H9 (cell line): Measurements from ENCODE around the gene MAGEA11. TPM values are rescaled to one million over a fixed set of nuclear protein-coding genes. Genes with fewer than 3 reads are reported as not detected.
"Not testable (repeated sequence)": the region's sequence is repeated elsewhere in the genome, so short reads cannot be mapped to it uniquely, and the experiment has no call there.

Experiments used
- DNase-seq: peaks from one replicate; pipeline ENCODE4 v3.0.0-alpha.2; 2017
- H2AFZ ChIP-seq: one replicate; pipeline ENCODE4 v1.6.1; 2013; ENCODE audit warnings: mild to moderate bottlenecking, low read length, control low read depth, moderate library complexity
- H2AK5ac ChIP-seq: 2 replicates; pipeline ENCODE4 v1.6.1; 2013; ENCODE audit warnings: low read length, control low read depth, mixed read lengths; ENCODE audit not compliant: insufficient read length
- H2BK120ac ChIP-seq: one replicate; pipeline ENCODE4 v1.6.1; 2013; ENCODE audit warnings: low read depth, mild to moderate bottlenecking, low read length, control low read depth, inconsistent platforms; ENCODE audit not compliant: poor library complexity, severe bottlenecking
- H2BK12ac ChIP-seq: 2 replicates; pipeline ENCODE4 v1.6.1; 2013; ENCODE audit warnings: low read length, control low read depth, mixed read lengths, low read depth; ENCODE audit not compliant: insufficient read length
- H2BK15ac ChIP-seq: 2 replicates; pipeline ENCODE4 v1.6.1; 2013; ENCODE audit warnings: low read depth, low read length, control low read depth
- H2BK20ac ChIP-seq: one replicate; pipeline ENCODE4 v1.6.1; 2013; ENCODE audit warnings: low read depth, mild to moderate bottlenecking, low read length, control low read depth, inconsistent platforms; ENCODE audit not compliant: poor library complexity, severe bottlenecking
- H2BK5ac ChIP-seq: 2 replicates; pipeline ENCODE4 v1.6.1; 2013; ENCODE audit warnings: low read length, control low read depth, mixed read lengths; ENCODE audit not compliant: insufficient read length
- H3K14ac ChIP-seq: 2 replicates; pipeline ENCODE4 v1.6.1; 2013; ENCODE audit warnings: low read length, control low read depth; ENCODE audit not compliant: insufficient read depth
- H3K18ac ChIP-seq: 2 replicates; pipeline ENCODE4 v1.6.1; 2013; ENCODE audit warnings: low read depth, mild to moderate bottlenecking, mixed read lengths, low read length, control low read depth; ENCODE audit not compliant: insufficient read length
- H3K23ac ChIP-seq: 2 replicates; pipeline ENCODE4 v1.6.1; 2013; ENCODE audit warnings: low read length, control low read depth, mixed read lengths, low read depth; ENCODE audit not compliant: insufficient read length
- H3K23me2 ChIP-seq: 2 replicates; pipeline ENCODE4 v1.6.1; 2013; ENCODE audit warnings: low read depth, mild to moderate bottlenecking, mixed read lengths, low read length, control low read depth; ENCODE audit not compliant: insufficient read length, poor library complexity, severe bottlenecking
- H3K27ac ChIP-seq: 2 replicates; pipeline ENCODE4 v1.5.1; 2013; ENCODE audit warnings: low read length, control low read depth, mixed read lengths, low read depth; ENCODE audit not compliant: insufficient read length
- H3K27me3 ChIP-seq: 2 replicates; pipeline ENCODE4 v1.6.1; 2013; ENCODE audit warnings: low read length, control low read depth, inconsistent platforms; ENCODE audit not compliant: insufficient read depth
- H3K4ac ChIP-seq: 2 replicates; pipeline ENCODE4 v1.6.1; 2013; ENCODE audit warnings: low read depth, mild to moderate bottlenecking, control low read depth, inconsistent platforms, low read length, moderate library complexity
- H3K4me1 ChIP-seq: 2 replicates; pipeline ENCODE4 v1.6.1; 2013; ENCODE audit warnings: low read length, control low read depth, inconsistent platforms; ENCODE audit not compliant: insufficient read depth
- H3K4me2 ChIP-seq: 2 replicates; pipeline ENCODE4 v1.6.1; 2013; ENCODE audit warnings: low read length, control low read depth, mixed read lengths; ENCODE audit not compliant: insufficient read length, insufficient read depth
- H3K56ac ChIP-seq: 2 replicates; pipeline ENCODE4 v1.6.1; 2013; ENCODE audit warnings: low read depth, mild to moderate bottlenecking, mixed read lengths, low read length, control low read depth; ENCODE audit not compliant: insufficient read length
- H3K79me1 ChIP-seq: 2 replicates; pipeline ENCODE4 v1.6.1; 2013; ENCODE audit warnings: low read depth, mild to moderate bottlenecking, moderate library complexity, low read length, control low read depth, inconsistent platforms; ENCODE audit not compliant: insufficient read depth, poor library complexity, severe bottlenecking
- H3K79me2 ChIP-seq: 2 replicates; pipeline ENCODE4 v1.6.1; 2013; ENCODE audit warnings: low read length, control low read depth, inconsistent platforms; ENCODE audit not compliant: insufficient read depth
- H3K9ac ChIP-seq: 2 replicates; pipeline ENCODE4 v1.6.1; 2013; ENCODE audit warnings: low read length, control low read depth, mixed read lengths; ENCODE audit not compliant: insufficient read length; ENCODE audit errors: extremely low read depth
- H3K9me3 ChIP-seq: one replicate; pipeline ENCODE4 v1.6.1; 2013; ENCODE audit warnings: low read depth, low read length, inconsistent platforms; ENCODE audit not compliant: control insufficient read depth
- H3T11ph ChIP-seq: one replicate; pipeline ENCODE4 v1.6.1; 2013; ENCODE audit warnings: mild to moderate bottlenecking, low read length, control low read depth, inconsistent platforms
- H4K20me1 ChIP-seq: one replicate; pipeline ENCODE4 v1.6.1; 2013; ENCODE audit not compliant: control insufficient read depth, insufficient read length, insufficient read depth
- H4K5ac ChIP-seq: 2 replicates; pipeline ENCODE4 v1.6.1; 2013; ENCODE audit warnings: low read depth, mild to moderate bottlenecking, mixed read lengths, low read length, control low read depth; ENCODE audit not compliant: insufficient read length
- H4K8ac ChIP-seq: replicated peaks from 2 replicates; pipeline ENCODE4 v1.6.1; 2013; ENCODE audit warnings: low read length, control low read depth, mixed read lengths, low read depth; ENCODE audit not compliant: insufficient read length
- H4K91ac ChIP-seq: 2 replicates; pipeline ENCODE4 v1.6.1; 2013; ENCODE audit warnings: low read depth, mild to moderate bottlenecking, moderate library complexity, mixed read lengths, low read length, control low read depth; ENCODE audit not compliant: insufficient read length
- H3K27ac Mint-ChIP-seq, 3 experiments: 2 replicates in 2 of 3; 3 replicates in 1 of 3; pipeline ENCODE4 v1.8.0; 2020 to 2021; ENCODE audit warnings: mixed read lengths in 3 of 3, mild to moderate bottlenecking in 1 of 3, moderate library complexity in 1 of 3
- H3K27me3 Mint-ChIP-seq: 2 replicates; pipeline ENCODE4 v1.8.0; 2021; ENCODE audit warnings: low read depth, mild to moderate bottlenecking, moderate library complexity, mixed read lengths
- H3K36me3 Mint-ChIP-seq, 3 experiments: 2 replicates in 2 of 3; 3 replicates in 1 of 3; pipeline ENCODE4 v1.8.0; 2020 to 2021; ENCODE audit warnings: low read depth in 3 of 3, mixed read lengths in 3 of 3; ENCODE audit not compliant: insufficient read depth in 1 of 3
- H3K4me1 Mint-ChIP-seq, 2 experiments: 2 replicates each; pipeline ENCODE4 v1.8.0; 2020; ENCODE audit warnings: mixed read lengths in 2 of 2
- H3K4me3 Mint-ChIP-seq, 2 experiments: 2 replicates in 1 of 2; 3 replicates in 1 of 2; pipeline ENCODE4 v1.8.0; 2020 to 2021; ENCODE audit warnings: mild to moderate bottlenecking in 2 of 2, mixed read lengths in 2 of 2, moderate library complexity in 1 of 2
- H3K9me3 Mint-ChIP-seq, 2 experiments: 2 replicates in 1 of 2; 3 replicates in 1 of 2; pipeline ENCODE4 v1.8.0; 2020; ENCODE audit warnings: mild to moderate bottlenecking in 2 of 2, mixed read lengths in 2 of 2, moderate library complexity in 1 of 2
- WGBS: extraction: QIAGEN DNeasy Blood & Tissue Kit; methylation state at CpG from one replicate; pipeline ENCODE4 v1.1.7; 2013; ENCODE audit warnings: missing lambda C conversion rate, low lambda C conversion rate, mixed read lengths; ENCODE audit not compliant: insufficient read length; ENCODE audit errors: extremely low coverage; 5-methylcytosine and 5-hydroxymethylcytosine counted together
- total RNA-seq: library from RNA; stranded (reverse); gene quantifications from 2 replicates; pipeline ENCODE4 v1.2.1, GENCODE V29; 2021
- TF ChIP-seq, protein P1 (sequence below): fragments of 200-600 bp; sonication (generic); conservative IDR thresholded peaks from 3 replicates; pipeline ENCODE4 v1.8.0; 2021; ENCODE audit warnings: antibody characterized with exemption, mild to moderate bottlenecking

Gene MAGEA11
- total RNA-seq, 1 experiment from 2014 or later: not detected

GRCh38 chrX:149760965-149761364 is 49.1 kb downstream of the MAGEA11 start:
- Histone ChIP-seq H3K9ac (no peak overlapping the region), H3K18ac (no peak overlapping the region), H3K23ac (no peak overlapping the region), H4K8ac (no peak overlapping the region), H2AK5ac (no peak overlapping the region), H3T11ph (no peak overlapping the region), H2BK20ac (no peak overlapping the region), H3K23me2 (no peaks in the 10 kb centered on the region), H2BK120ac (no peak overlapping the region), H2BK15ac (no peak overlapping the region), H2BK12ac (no peak overlapping the region), H3K9me3 (peaks cover 23% of the 10 kb centered on the region), H3K79me2 (no peaks in the 10 kb centered on the region), H4K20me1 (no peaks in the 10 kb centered on the region), H2BK5ac (no peak overlapping the region), H3K4me1 (no peaks in the 10 kb centered on the region), H3K4me2 (no peak overlapping the region), H2AFZ (no peak overlapping the region), H3K14ac (no peak overlapping the region), H3K27me3 (no peaks in the 10 kb centered on the region), H4K91ac (no peak overlapping the region), H3K56ac (no peak overlapping the region), H3K27ac (no peak overlapping the region), H3K79me1 (no peaks in the 10 kb centered on the region), H3K4ac (no peak overlapping the region), H4K5ac (no peak overlapping the region)
- TF ChIP-seq, protein P1, sequence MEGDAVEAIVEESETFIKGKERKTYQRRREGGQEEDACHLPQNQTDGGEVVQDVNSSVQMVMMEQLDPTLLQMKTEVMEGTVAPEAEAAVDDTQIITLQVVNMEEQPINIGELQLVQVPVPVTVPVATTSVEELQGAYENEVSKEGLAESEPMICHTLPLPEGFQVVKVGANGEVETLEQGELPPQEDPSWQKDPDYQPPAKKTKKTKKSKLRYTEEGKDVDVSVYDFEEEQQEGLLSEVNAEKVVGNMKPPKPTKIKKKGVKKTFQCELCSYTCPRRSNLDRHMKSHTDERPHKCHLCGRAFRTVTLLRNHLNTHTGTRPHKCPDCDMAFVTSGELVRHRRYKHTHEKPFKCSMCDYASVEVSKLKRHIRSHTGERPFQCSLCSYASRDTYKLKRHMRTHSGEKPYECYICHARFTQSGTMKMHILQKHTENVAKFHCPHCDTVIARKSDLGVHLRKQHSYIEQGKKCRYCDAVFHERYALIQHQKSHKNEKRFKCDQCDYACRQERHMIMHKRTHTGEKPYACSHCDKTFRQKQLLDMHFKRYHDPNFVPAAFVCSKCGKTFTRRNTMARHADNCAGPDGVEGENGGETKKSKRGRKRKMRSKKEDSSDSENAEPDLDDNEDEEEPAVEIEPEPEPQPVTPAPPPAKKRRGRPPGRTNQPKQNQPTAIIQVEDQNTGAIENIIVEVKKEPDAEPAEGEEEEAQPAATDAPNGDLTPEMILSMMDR: no peak
- peaks cover 68 to 70% of the 10 kb centered on the region in 2 experiments for H3K9me3 Mint-ChIP-seq
- peaks cover 0 to 5% (median 0%) of the 10 kb centered on the region in 3 experiments; a peak in 3 of 7 replicates for H3K36me3 Mint-ChIP-seq
- no peak overlapping the region; a peak in 1 of 7 replicates for H3K27ac Mint-ChIP-seq
- H3K4me3 Mint-ChIP-seq: no peak overlapping the region
- no peak for DNase-seq
- H3K4me1 Mint-ChIP-seq: no peaks in the 10 kb centered on the region
- peaks cover 9% of the 10 kb centered on the region for H3K27me3 Mint-ChIP-seq
- WGBS: no CpG with 5 or more reads among the region's 3 CpGs

DNA sequence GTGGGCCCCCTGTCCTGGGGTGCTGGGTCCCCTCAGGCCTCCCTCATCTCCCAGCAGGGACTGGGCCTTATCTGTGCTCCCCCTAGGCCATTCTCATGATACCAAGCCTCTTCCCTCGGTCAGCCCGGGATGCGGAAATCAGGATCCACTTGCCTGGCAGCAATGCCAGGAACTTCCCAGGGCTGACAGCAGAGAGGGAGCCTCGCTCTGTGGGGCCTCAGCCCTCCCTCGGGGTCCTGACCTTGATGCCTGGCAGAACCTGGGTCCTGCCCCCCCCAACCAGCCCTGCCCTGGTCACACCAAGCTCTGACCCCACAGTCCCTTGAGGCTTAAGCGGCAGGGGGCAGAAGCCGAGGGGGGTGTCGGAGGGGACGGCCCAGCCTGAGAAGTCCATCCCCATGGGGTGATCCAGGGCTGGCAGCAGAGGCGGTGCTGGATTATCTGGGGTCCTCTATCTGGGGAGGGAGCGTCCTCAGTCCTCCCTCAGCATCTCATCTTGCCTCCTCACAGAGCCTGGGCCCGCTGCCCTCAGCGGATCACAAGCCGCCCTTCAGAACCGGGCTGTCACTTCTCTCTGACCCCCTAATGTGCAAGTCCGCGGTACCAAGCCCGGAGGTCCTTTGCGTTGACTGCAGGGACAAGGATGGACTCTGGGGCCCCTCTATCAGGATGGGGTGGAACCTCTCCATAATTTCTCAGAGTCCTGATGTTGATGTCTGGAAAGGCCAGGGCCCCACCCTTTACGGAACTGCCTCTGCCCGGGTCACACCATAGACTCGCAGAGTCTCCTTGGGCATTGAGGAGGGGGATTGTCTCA is 50.2 kb downstream of the MAGEA11 start:
- H3K23me2 ChIP-seq, H3K27ac ChIP-seq, H4K8ac ChIP-seq, H3K18ac ChIP-seq, H2AFZ ChIP-seq, H2BK120ac ChIP-seq, H3K14ac ChIP-seq, H3T11ph ChIP-seq, H3K4ac ChIP-seq, H2BK20ac ChIP-seq, H3K23ac ChIP-seq, H2BK5ac ChIP-seq, H4K20me1 ChIP-seq, H3K27ac Mint-ChIP-seq, H3K4me1 ChIP-seq, H3K4me1 Mint-ChIP-seq, H2BK12ac ChIP-seq, H3K79me2 ChIP-seq, DNase-seq, H4K5ac ChIP-seq, H3K27me3 Mint-ChIP-seq, H3K4me2 ChIP-seq, H2AK5ac ChIP-seq, H3K4me3 Mint-ChIP-seq, H3K79me1 ChIP-seq, H2BK15ac ChIP-seq, H4K91ac ChIP-seq, H3K56ac ChIP-seq, H3K27me3 ChIP-seq, H3K36me3 Mint-ChIP-seq, H3K9ac ChIP-seq: not testable (repeated sequence)
- H3K9me3 ChIP-seq: peaks cover 21% of the 10 kb centered on the region
- no CpG with 5 or more reads among the region's 22 CpGs for WGBS
- H3K9me3 Mint-ChIP-seq: peaks cover 62 to 64% of the 10 kb centered on the region in 2 experiments
